ENCODE data around the gene GABRQ.
"Not testable (repeated sequence)": the region's sequence is repeated elsewhere in the genome, so short reads cannot be mapped to it uniquely, and the experiment has no call there.

GABRQ gene

GRCh38 chrX:152663086-152663485, 25.4 kb downstream of the GABRQ start:
- DNase-seq = no peak

GRCh38 chrX:152674135-152674534, 36.4 kb downstream of the GABRQ start:
- no peak for DNase-seq

- DNase-seq = not testable (repeated sequence)
Measured at GRCh38 chrX:152674652-152675051, 37.0 kb downstream of the GABRQ start.

- DNase-seq = not testable (repeated sequence)
Measured at GRCh38 chrX:152681012-152681411, 43.3 kb downstream of the GABRQ start.

GRCh38 chrX:152697952-152698931, 60.5 kb downstream of the GABRQ start, which contains the start of gene MAGEA3:
TSS of gene MAGEA3 (plus strand) at chrX:152698794. CDS start at chrX:152700833, 2,039 bp downstream.
- not testable (repeated sequence) for DNase-seq

- DNase-seq = not testable (repeated sequence)
Measured at GRCh38 chrX:152700390-152700789, 62.7 kb downstream of the GABRQ start.

- DNase-seq = not testable (repeated sequence)
Measured at GRCh38 chrX:152706500-152706899, 68.8 kb downstream of the GABRQ start.
